Upper lobe of left lung (tissue), 4 donors: ENCODE measurements around the gene KIAA1217.

Source experiments
- CTCF ChIP-seq, 6 experiments: fragments of 450-650 bp in 4 of 6; fragments of 200-600 bp in 2 of 6; sonication (generic) in 2 of 6; IDR thresholded peaks; one replicate each; pipeline ENCODE4 v1.5.1; 2016 to 2019; ENCODE audit warnings: antibody characterized with exemption in 6 of 6
- POLR2A ChIP-seq, 4 donors: fragments of 450-650 bp; IDR thresholded peaks; one replicate each; pipeline ENCODE4 v1.5.1; 2016 to 2017; ENCODE audit warnings: antibody characterized with exemption in 4 of 4, mild to moderate bottlenecking in 2 of 4

GRCh38 chr10:24213881-24214280, 4.9 kb downstream of the KIAA1217 start:
- no peak for TF ChIP-seq CTCF (IDR thresholded peaks at IDR 0.05)
- TF ChIP-seq POLR2A (IDR thresholded peaks at IDR 0.05) = no peak
